Right lobe of liver (tissue), 6 donors: Measurements from ENCODE around the gene SALL1. TPM values are rescaled to one million over a fixed set of nuclear protein-coding genes. Genes with fewer than 3 reads are reported as not detected.
A peak's percentile ranks its signal among the peaks of the same experiment; 100 is the strongest.

Experiments used
- ATAC-seq, 4 donors: fragments of 200-7000 bp; cut with Tn5 transposase; one replicate each; pipeline ENCODE4 v1.9.1; 2020; ENCODE audit warnings: mild to moderate bottlenecking in 4 of 4, moderate library complexity in 4 of 4
- DNase-seq, 3 donors: peaks; one replicate each; pipeline ENCODE4 v3.0.0-alpha.2; 2020
- H3K27ac ChIP-seq, 3 donors: fragments of 200-600 bp; one replicate each; pipeline ENCODE4 v1.8.0; 2022
- H3K27me3 ChIP-seq, 2 donors: fragments of 200-600 bp; one replicate each; pipeline ENCODE4 v1.8.0; 2022
- H3K36me3 ChIP-seq, 4 donors: fragments of 200-600 bp; sonication (generic) in 1 of 4; one replicate each; pipeline versions ENCODE4 v1.5.1 to v1.8.0; 2017 to 2022; ENCODE audit warnings: control low read depth in 1 of 4
- H3K4me1 ChIP-seq, 4 donors: fragments of 200-600 bp; sonication (generic) in 1 of 4; one replicate each; pipeline versions ENCODE4 v1.5.1 to v1.8.0; 2017 to 2022; ENCODE audit warnings: control low read depth in 1 of 4
- H3K4me3 ChIP-seq, 3 donors: fragments of 200-600 bp; one replicate each; pipeline ENCODE4 v1.8.0; 2022
- H3K9me3 ChIP-seq, 4 donors: fragments of 200-600 bp; sonication (generic) in 1 of 4; one replicate each; pipeline versions ENCODE4 v1.5.1 to v1.8.0; 2017 to 2022; ENCODE audit warnings: control low read depth in 1 of 4
- CTCF ChIP-seq, 4 donors: fragments of 200-600 bp in 3 of 4; fragments of 450-650 bp in 1 of 4; IDR thresholded peaks; one replicate each; pipeline versions ENCODE4 v1.5.1 to v1.8.0; 2016 to 2022; ENCODE audit warnings: antibody characterized with exemption in 4 of 4, mild to moderate bottlenecking in 2 of 4
- POLR2A ChIP-seq: fragments of 450-650 bp; IDR thresholded peaks from one replicate; pipeline ENCODE4 v1.6.1; 2017; ENCODE audit warnings: antibody characterized with exemption, mild to moderate bottlenecking
- WGBS: methylation state at CpG from one replicate; pipeline ENCODE4 v1.1.6; 2018; ENCODE audit warnings: low coverage, low lambda C conversion rate; ENCODE audit not compliant: insufficient coverage; ENCODE audit errors: missing lambda C conversion rate; 5-methylcytosine and 5-hydroxymethylcytosine counted together
- intact Hi-C, 2 donors: fragments of 100-400 bp; cut with DNase I; formaldehyde crosslinking; loops; one replicate each; pipeline versions ENCODE4 v1.11.2 to v1.14.1; 2022
- total RNA-seq, 6 experiments: library from RNA; depleted of rRNA in 2 of 6; stranded (reverse); fragments of >200 nt in 2 of 6; fragmentation: NEBNext Ultra II Directional in 3 of 6; extraction: Animal tissue kit (Norgen Biotek cat#: 25700) in 3 of 6; gene quantifications; one replicate each; pipeline versions ENCODE4 v1.1.0 to v1.2.4, GENCODE V29; 2016 to 2023
- donor health status: DM: no; HTN: yes; CAD: no.
- donor health status: DM: no; HTN: no; CAD: no.
- donor health status: DM: no; HTN: no; CAD: no.
- donor health status: DM: no; HTN: yes; CAD: no.
- donor health status: DM: no; HTN: yes; CAD: no.

SALL1 gene
- total RNA-seq, 6 experiments from 2014 or later, result 22.9 to 30.1 (median 26.4) TPM

DNA sequence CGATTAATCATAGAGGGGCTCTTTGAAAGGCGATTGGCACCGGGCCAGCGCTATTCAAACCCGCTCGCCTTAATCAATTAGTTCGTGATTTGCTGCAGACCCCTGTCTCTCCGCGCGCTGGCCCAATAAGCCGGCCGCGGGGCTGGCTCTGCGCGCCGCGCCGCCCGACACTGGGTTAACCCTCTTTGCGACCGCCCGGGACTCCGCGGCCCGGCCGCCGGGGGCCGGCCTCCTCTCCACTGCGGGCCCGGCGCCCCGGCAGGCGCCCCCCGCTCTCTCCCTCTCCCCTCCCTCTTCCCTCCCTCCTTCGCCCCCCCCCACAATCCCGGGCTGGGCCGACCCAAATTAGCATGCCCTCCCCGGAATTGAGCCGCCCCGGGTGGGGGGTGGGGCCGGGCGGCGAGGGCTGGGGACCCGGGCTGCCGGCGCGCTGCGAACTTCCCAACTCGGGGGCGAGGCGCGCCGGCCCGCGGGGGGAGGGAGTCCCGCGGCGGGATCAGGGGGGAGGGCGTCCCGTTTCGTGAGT is 428 bp upstream of the SALL1 start:
- peak; percentile 87 to 94 (median 93) for DNase-seq
- 0% methylated on average over 7 of the region's 61 CpGs for WGBS
- no peaks in the 10 kb centered on the region for H3K36me3 ChIP-seq
- peaks cover 0 to 19% (median 2%) of the 10 kb centered on the region in 4 donors for H3K4me1 ChIP-seq
- TF ChIP-seq CTCF (IDR thresholded peaks at IDR 0.05), result no peak
- TF ChIP-seq POLR2A, result peak; percentile 82
- H3K27ac ChIP-seq, result peak overlapping the region; percentile 90 to 99 (median 98)
- no peaks in the 10 kb centered on the region for H3K27me3 ChIP-seq
- no peaks in the 10 kb centered on the region for H3K9me3 ChIP-seq
- intact Hi-C loops, result no loop called here
- ATAC-seq, result peak; percentile 41 to 67 (median 58)
- H3K4me3 ChIP-seq, result peak overlapping the region; percentile 48 to 88 (median 80)

GRCh38 chr16:51150165-51150887 is 744 bp downstream of the SALL1 start:
- WGBS, result 2% methylated on average over 18 of the region's 53 CpGs
- no peak for DNase-seq
- no peaks in the 10 kb centered on the region for H3K27me3 ChIP-seq

DNA sequence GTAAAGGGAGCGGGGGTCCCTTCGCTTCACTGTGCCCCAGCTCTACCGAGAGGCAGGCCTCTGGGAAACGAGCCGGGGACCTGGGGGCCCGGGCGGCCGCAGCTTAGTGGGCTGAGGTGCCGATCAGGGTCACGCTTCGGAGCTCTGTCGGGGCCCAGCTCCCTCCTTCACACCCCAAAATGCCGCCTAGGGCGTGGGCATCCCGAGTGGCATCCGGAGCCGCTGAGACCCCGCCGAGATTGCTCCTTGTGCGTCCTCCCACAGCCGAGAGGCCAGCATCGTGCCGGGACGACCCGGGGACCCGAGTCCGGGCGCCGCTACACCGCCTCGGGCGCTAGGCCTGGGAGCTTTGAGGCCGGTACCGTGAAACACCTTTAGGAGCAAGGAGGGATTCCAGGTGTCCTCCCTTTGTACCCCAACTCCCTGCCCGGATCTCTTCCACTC is 1.3 kb downstream of the SALL1 start:
- 0% methylated on average over 12 of the region's 35 CpGs for WGBS
- DNase-seq, result no peak
- Histone ChIP-seq H3K4me1 (peaks cover 0 to 26% (median under 1%) of the 10 kb centered on the region in 4 donors), H3K27me3 (no peaks in the 10 kb centered on the region), H3K9me3 (no peaks in the 10 kb centered on the region), H3K36me3 (no peaks in the 10 kb centered on the region), H3K4me3 (peak overlapping the region; percentile 57 to 88 (median 80)), H3K27ac (peak overlapping the region; percentile 96 to 99 (median 98))
- intact Hi-C loops, result no loop called here
- no peak for ATAC-seq
- no peak for TF ChIP-seq CTCF (IDR thresholded peaks at IDR 0.05)
- no peak for TF ChIP-seq POLR2A

More at GRCh38 chr16:51150165-51150887, 744 bp downstream of the SALL1 start:
- peaks cover 0 to 24% (median 2%) of the 10 kb centered on the region in 4 donors for H3K4me1 ChIP-seq
- ATAC-seq, result no peak
- H3K4me3 ChIP-seq, result peak overlapping the region; percentile 57 to 88 (median 80)
- H3K9me3 ChIP-seq, result no peaks in the 10 kb centered on the region
- intact Hi-C loops, result no loop called here
- peak overlapping the region; percentile 96 to 99 (median 98) for H3K27ac ChIP-seq
- no peak for TF ChIP-seq POLR2A
- TF ChIP-seq CTCF (IDR thresholded peaks at IDR 0.05), result no peak
- no peaks in the 10 kb centered on the region for H3K36me3 ChIP-seq

DNA sequence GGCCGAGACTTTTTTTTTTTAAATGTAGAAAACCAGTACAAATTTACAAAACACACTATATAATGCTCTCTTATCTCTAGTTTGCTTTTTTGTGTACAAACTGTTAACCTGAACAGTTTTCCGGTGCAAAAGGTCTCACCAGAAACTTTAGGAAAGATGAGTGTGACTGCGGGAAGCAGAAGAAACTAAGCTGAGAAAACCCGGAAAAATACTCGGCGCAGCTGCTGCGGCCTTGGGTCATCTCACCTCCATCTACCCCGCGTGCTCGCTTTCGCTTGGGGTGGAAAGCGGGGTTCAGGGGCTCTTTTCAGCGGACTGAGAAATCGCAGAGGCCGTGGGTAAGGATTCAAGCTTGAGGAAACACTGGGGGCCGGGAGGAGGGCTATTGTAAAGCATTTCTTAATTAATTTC is 1.8 kb downstream of the SALL1 start:
- Histone ChIP-seq H3K27me3 (no peaks in the 10 kb centered on the region), H3K9me3 (no peaks in the 10 kb centered on the region), H3K4me3 (peak overlapping the region; percentile 57 to 88 (median 80)), H3K4me1 (peaks cover 0 to 29% (median 2%) of the 10 kb centered on the region in 4 donors), H3K36me3 (no peaks in the 10 kb centered on the region), H3K27ac (peak overlapping the region; percentile 96 to 99 (median 98))
- TF ChIP-seq CTCF (IDR thresholded peaks at IDR 0.05), result no peak
- TF ChIP-seq POLR2A, result no peak
- 9% methylated on average over 15 of the region's 16 CpGs for WGBS
- ATAC-seq (no peak), DNase-seq (no peak)
- intact Hi-C loops, result no loop called here
